WERI-Rb-1 (cell line): Measurements from ENCODE around the gene DLEC1.

Source experiments
- DNase-seq: peaks from one replicate; pipeline ENCODE4 v3.0.0-alpha.2; 2020
- H3K27ac ChIP-seq: fragments of 250-450 bp; sonication (Bioruptor Pico); 2 replicates; pipeline ENCODE4 v1.5.1; 2020; ENCODE audit warnings: mild to moderate bottlenecking, moderate library complexity
- H3K27me3 ChIP-seq: fragments of 250-450 bp; sonication (Bioruptor Pico); 2 replicates; pipeline ENCODE4 v1.5.1; 2021; ENCODE audit warnings: mild to moderate bottlenecking, low read depth, moderate library complexity; ENCODE audit not compliant: insufficient read depth, severe bottlenecking
- H3K36me3 ChIP-seq: fragments of 250-450 bp; sonication (Bioruptor Pico); 2 replicates; pipeline ENCODE4 v1.5.1; 2020; ENCODE audit warnings: mild to moderate bottlenecking, moderate library complexity
- H3K4me3 ChIP-seq: 2 replicates; pipeline ENCODE4 v1.5.1; 2011; ENCODE audit warnings: low read depth, mild to moderate bottlenecking, control low read depth, low read length
- H3K9me3 ChIP-seq: fragments of 250-450 bp; sonication (Bioruptor Pico); 2 replicates; pipeline ENCODE4 v1.5.1; 2021; ENCODE audit warnings: mild to moderate bottlenecking, moderate library complexity; ENCODE audit not compliant: severe bottlenecking
- CTCF ChIP-seq: IDR thresholded peaks from 2 replicates; pipeline ENCODE4 v1.5.1; 2011; ENCODE audit warnings: low read depth, mild to moderate bottlenecking, control low read depth, inconsistent platforms, low read length

DLEC1 gene

GRCh38 chr3:38136393-38136776 lies 97.4 kb downstream of the DLEC1 start:
- Histone ChIP-seq H3K4me3 (peak overlapping the region; percentile 82), H3K36me3 (peaks cover 19% of the 10 kb centered on the region), H3K27ac (peak overlapping the region; percentile 52), H3K9me3 (no peaks in the 10 kb centered on the region), H3K27me3 (no peaks in the 10 kb centered on the region)
- no peak for DNase-seq
- TF ChIP-seq CTCF, result no peak

GRCh38 chr3:38136777-38137614 lies 98.0 kb downstream of the DLEC1 start, which contains the start of gene ACAA1:
Gene ACAA1, minus strand, starts transcription at chr3:38137127. Its CDS starts 92 bp downstream, at chr3:38137035.
- Histone ChIP-seq H3K4me3 (peak within 1 kb of the TSS; percentile 82), H3K27me3 (no peaks in the 10 kb centered on the region), H3K27ac (peak within 1 kb of the TSS; percentile 52), H3K9me3 (no peaks in the 10 kb centered on the region), H3K36me3 (peaks cover 14% of the 10 kb centered on the region)
- peak; percentile 99 for DNase-seq
- TF ChIP-seq CTCF, result no peak

GRCh38 chr3:38137615-38138348 lies 98.8 kb downstream of the DLEC1 start:
- Histone ChIP-seq H3K27ac (peak overlapping the region; percentile 52), H3K27me3 (peaks cover 2% of the 10 kb centered on the region), H3K36me3 (peaks cover 12% of the 10 kb centered on the region), H3K9me3 (no peaks in the 10 kb centered on the region), H3K4me3 (peak overlapping the region; percentile 82)
- TF ChIP-seq CTCF, result no peak
- no peak for DNase-seq

- no peak for DNase-seq
- H3K4me3 ChIP-seq, result peak within 1 kb of the TSS; percentile 82
- no peak for TF ChIP-seq CTCF
- peak within 1 kb of the TSS; percentile 52 for H3K27ac ChIP-seq
- H3K27me3 ChIP-seq, result peaks cover 2% of the 10 kb centered on the region
- peaks cover 11% of the 10 kb centered on the region for H3K36me3 ChIP-seq
- no peaks in the 10 kb centered on the region for H3K9me3 ChIP-seq
Observed at GRCh38 chr3:38138349-38139190, 99.6 kb downstream of the DLEC1 start, which contains the start of gene MYD88. Gene MYD88, plus strand, starts transcription at chr3:38138661. Its CDS starts 40 bp downstream, at chr3:38138701.

GRCh38 chr3:38139191-38139590 lies 100.2 kb downstream of the DLEC1 start:
- no peak for TF ChIP-seq CTCF

More at GRCh38 chr3:38139191-38139590, 100.2 kb downstream of the DLEC1 start:
- DNase-seq, result no peak
- peaks cover 2% of the 10 kb centered on the region for H3K27me3 ChIP-seq
- no peaks in the 10 kb centered on the region for H3K9me3 ChIP-seq
- peaks cover 5% of the 10 kb centered on the region for H3K36me3 ChIP-seq
- H3K4me3 ChIP-seq, result no peak overlapping the region
- H3K27ac ChIP-seq, result no peak overlapping the region
